PFSK-1 (cell line): Measurements from ENCODE around the gene PRLR.

Experiments used
- FOXP2 ChIP-seq: optimal IDR thresholded peaks from 2 replicates; pipeline ENCODE3; 2011; ENCODE audit warnings: borderline replicate concordance, control low read depth, inconsistent platforms; ENCODE audit not compliant: insufficient read depth; ENCODE audit errors: extremely low read length, extremely low read depth
- POLR2AphosphoS5 ChIP-seq: IDR thresholded peaks from 2 replicates; pipeline ENCODE4 v1.6.1; 2012; ENCODE audit warnings: low read depth, mild to moderate bottlenecking, control low read depth, low read length, moderate library complexity
- SIN3A ChIP-seq: IDR thresholded peaks from 2 replicates; pipeline ENCODE4 v1.6.1; 2012; ENCODE audit warnings: mild to moderate bottlenecking, low read length, moderate library complexity, borderline replicate concordance; ENCODE audit not compliant: insufficient read depth
- TAF1 ChIP-seq: IDR thresholded peaks from 2 replicates; pipeline ENCODE4 v1.6.1; 2012; ENCODE audit warnings: low read length, control low read depth, borderline replicate concordance; ENCODE audit not compliant: insufficient read depth
- TF ChIP-seq, protein P1 (sequence below), 2 experiments: IDR thresholded peaks; 2 replicates each; pipeline versions ENCODE4 v1.6.1 to v1.8.0; 2011 to 2012; ENCODE audit warnings: low read depth in 2 of 2, low read length in 2 of 2, control low read depth in 1 of 2, inconsistent platforms in 1 of 2, mild to moderate bottlenecking in 1 of 2, moderate library complexity in 1 of 2; ENCODE audit not compliant: insufficient read depth in 1 of 2

GRCh38 chr5:35004771-35005170 is 225.5 kb downstream of the PRLR start:
- no peak for TF ChIP-seq TAF1
- no peak for TF ChIP-seq SIN3A
- TF ChIP-seq POLR2AphosphoS5: no peak
- TF ChIP-seq, protein P1, sequence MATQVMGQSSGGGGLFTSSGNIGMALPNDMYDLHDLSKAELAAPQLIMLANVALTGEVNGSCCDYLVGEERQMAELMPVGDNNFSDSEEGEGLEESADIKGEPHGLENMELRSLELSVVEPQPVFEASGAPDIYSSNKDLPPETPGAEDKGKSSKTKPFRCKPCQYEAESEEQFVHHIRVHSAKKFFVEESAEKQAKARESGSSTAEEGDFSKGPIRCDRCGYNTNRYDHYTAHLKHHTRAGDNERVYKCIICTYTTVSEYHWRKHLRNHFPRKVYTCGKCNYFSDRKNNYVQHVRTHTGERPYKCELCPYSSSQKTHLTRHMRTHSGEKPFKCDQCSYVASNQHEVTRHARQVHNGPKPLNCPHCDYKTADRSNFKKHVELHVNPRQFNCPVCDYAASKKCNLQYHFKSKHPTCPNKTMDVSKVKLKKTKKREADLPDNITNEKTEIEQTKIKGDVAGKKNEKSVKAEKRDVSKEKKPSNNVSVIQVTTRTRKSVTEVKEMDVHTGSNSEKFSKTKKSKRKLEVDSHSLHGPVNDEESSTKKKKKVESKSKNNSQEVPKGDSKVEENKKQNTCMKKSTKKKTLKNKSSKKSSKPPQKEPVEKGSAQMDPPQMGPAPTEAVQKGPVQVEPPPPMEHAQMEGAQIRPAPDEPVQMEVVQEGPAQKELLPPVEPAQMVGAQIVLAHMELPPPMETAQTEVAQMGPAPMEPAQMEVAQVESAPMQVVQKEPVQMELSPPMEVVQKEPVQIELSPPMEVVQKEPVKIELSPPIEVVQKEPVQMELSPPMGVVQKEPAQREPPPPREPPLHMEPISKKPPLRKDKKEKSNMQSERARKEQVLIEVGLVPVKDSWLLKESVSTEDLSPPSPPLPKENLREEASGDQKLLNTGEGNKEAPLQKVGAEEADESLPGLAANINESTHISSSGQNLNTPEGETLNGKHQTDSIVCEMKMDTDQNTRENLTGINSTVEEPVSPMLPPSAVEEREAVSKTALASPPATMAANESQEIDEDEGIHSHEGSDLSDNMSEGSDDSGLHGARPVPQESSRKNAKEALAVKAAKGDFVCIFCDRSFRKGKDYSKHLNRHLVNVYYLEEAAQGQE (IDR thresholded peaks at IDR 0.05; ENCODE audit: insufficient read depth in 1 of 2, low read depth in 2 of 2, low read length in 2 of 2): no peak
- no peak for TF ChIP-seq FOXP2
